Activated gamma-delta T cell (primary cell): ENCODE measurements around the gene SH2B3.

Experiments used
- DNase-seq: peaks from one replicate; lab custom pipeline; 2025; lab: John Stamatoyannopoulos, UW

SH2B3 gene

DNA sequence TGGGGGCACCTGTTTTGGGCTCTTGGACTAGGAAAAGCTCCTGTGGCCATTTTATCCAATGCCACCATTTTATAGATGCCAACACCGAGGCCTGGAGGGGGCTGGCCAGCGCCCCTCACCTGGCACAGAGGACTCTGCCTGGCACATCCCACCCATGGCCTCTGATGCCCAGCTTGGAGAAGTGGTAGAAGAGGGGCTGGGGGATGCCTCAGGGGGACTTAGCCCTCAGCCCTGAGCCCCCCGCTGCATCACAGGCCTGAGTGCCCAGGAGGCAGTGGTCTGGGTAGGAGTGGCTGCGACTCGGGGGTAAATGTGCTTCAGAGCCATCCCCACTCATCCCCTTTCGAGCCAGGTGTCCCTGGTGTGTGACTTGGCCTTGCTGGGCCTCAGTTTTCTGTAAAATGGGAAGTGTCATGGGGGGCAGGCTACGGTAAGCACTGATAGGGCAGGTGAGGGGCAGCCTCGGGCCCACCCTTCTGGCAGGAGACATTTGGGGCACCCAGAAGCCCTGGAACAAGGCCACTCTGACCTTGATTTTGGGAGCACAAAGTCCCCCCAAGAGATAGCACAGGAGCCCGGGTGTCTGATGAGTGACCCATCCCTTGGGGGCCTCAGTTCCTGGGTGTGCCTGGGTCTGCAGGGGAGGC, 22.5 kb downstream of the SH2B3 start:
- no peak for DNase-seq

DNA sequence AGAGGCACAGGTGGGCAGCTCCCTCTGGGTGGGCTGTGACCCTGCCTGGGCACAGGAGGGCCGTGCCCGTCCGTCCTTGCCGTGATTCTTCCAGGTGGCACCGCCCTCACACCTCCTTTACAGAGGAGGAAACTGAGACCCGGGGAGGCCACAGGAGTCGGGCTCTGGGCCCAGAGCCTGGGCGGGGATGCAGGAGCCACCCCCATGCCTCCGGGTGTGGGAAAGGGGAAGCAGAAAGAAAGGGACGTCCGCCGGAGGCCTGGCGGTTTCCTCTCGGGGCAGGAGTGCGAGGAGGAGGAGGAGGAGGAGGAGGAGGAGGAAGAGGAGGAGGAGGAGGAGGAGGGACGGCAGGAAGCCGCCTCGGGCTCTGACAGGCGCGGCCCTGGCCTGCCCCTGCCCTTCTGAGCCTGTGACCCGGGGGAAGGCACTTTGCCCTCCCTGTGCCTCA, 23.0 kb downstream of the SH2B3 start:
- no peak for DNase-seq

- DNase-seq = peak; percentile 57
Observed at GRCh38 chr12:111429828-111430432, 24.2 kb downstream of the SH2B3 start.

- DNase-seq = peak; percentile 50
Observed at GRCh38 chr12:111430433-111431353, 25.0 kb downstream of the SH2B3 start.

DNA sequence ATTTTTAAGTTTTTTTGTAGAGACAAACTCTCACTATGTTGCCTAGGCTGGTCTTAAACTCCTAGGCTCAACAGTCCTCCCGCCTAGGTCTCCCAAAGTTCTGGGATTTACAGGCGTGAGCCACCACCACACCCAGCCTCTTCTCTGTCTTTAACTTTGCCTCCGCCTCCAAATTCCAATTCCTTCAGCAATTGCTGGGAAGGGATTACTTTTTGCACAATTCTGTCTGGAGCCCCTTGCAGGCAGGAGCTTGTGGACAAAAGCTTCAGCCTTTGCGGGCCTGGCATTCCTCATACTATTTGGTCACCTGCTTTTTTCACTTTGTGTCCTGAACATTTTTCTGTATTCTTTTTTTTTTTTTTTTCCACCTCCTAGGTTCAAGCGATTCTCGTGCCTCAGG, 26.0 kb downstream of the SH2B3 start:
- DNase-seq = no peak

- no peak for DNase-seq
Observed at GRCh38 chr12:111434049-111434448, 28.3 kb downstream of the SH2B3 start.

DNA sequence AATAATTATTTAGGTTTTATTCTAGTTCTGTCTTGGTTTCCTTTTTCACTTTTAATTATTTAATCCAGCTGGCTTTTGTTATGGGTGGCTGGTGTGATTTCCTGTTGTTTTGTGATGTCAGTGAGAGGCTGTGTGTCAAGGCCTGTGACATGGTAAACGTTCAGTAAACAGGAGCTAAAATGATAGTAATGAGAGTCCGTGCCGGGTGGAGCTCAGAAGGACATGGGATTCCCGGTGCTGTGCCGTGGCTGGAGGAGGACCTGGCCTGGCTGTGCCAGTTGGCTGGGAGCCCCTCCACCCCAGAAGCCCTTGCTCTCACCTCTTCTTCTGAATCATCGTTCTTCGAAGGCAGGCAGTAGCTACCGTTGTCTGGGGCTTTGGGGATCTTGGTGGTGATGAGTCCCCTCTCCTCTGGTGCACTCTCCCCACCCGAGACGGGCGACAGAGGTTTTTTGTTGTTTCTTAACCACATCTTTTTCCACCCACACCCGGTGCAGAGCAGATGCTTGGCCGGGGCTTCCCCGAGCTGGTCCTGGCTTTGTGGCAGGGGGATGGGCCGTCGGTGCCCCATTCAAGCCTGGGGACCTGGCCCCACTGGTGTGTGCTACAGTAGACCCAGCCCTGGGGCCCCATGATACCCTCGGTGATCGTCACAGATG, 29.1 kb downstream of the SH2B3 start:
- peak; percentile 70 for DNase-seq

DNA sequence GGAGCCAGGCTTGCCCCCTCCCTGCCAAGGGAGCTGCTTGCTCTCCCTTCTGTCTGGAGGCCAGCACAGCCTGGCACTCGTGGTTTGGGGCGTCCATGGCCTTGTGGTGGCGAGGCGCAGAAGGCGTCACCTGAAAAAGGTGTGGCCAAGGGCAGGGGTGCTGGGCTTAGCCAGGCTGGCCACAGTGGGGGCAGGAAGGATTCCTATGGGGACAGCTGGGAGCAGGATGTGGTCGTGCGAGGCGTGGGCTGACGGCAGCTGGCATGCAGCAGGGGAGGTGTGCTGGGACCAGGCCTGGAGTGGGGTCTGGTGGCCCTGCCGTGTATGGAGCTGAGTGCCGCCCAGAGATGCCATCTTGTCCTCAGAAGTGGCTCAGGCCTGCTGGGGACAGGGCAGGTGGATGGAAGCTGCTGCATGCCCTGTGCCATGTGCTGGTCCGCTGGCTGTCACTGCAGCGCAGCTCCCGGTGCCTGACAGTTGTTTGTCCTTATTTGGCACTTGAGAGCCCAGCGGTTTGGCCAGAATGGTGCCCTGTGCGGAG, 30.0 kb downstream of the SH2B3 start:
- peak; percentile 36 for DNase-seq

GRCh38 chr12:111436266-111436665, 30.5 kb downstream of the SH2B3 start:
- DNase-seq = no peak

- DNase-seq = no peak
Observed at GRCh38 chr12:111436811-111437210, 31.1 kb downstream of the SH2B3 start.

DNA sequence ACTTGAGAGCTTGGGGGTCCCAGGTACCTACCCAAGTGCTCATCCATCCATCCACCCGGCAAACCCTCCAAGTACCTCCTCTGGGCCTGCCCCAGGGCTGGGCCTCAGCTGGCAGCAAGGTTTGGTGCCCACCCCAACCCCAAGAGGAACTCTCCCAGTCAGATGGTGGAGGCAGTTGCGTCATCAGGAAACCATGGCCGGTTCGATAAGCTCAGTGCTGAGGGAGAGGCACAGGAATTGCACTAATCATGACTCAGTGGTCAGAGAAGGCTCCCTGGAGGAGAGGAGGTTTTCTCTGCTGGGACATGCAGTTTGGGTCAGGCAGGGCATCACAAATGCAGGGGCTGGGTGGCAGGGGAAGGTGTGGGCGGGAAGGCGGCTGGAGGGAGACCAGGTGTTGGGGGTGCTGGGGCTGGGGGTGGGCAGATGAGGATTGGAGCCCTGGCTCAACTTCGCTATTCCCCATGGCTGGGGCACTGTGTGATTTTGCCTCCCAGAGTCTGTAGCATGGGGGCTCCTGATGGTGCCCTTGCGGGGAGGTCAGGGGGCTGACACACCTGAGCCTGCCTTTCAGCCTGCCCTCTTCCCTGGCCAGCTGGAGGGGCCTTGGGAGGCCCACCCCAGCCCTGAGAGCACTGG, 32.2 kb downstream of the SH2B3 start:
- no peak for DNase-seq

GRCh38 chr12:111438481-111438880, 32.8 kb downstream of the SH2B3 start:
- peak; percentile 70 for DNase-seq

DNA sequence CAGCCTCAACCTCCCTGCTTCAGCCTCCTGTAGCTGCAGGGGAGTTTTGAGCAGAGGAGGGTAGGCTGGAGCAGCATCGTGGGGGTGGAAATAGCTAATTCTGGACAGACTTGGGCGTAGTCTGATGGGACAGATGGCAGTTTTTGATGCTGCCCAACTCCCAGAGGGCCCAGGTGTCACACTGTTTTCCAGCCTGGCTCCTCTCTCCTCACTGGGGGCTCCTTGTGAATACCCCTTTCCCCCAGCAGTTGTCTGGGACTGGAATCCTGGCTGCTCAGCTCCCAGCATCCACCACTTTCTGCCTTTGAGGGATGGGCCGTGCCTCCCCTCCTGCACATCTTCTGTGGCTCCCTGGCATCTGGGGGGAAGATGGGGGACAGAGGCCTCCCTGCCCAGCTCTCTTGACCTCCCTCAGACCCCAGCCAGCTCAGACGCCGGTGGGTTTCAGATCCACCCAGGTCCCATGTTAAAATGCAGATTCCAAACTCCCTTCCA, 34.0 kb downstream of the SH2B3 start:
- DNase-seq = no peak

GRCh38 chr12:111440152-111440551, 34.4 kb downstream of the SH2B3 start:
- no peak for DNase-seq

DNA sequence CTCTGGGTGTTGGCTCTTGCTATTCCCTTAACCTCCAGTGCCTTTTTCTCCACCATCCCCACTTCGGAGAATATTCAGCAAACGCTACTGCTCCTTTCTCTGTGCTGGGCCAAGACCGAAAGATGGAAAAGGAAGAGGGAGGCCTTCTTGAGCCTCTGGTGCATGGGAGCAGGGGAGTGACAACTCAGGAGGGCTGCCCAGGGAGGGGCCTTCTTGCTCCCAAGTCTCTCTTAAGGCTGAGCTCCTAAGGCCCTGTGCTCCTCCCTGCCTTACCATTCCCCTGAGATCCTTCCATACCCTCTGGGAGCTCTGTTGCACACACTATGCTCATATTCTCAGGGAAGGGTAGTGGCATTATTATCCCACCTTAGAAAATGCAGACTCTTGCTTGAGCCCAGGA, 34.9 kb downstream of the SH2B3 start:
- no peak for DNase-seq

GRCh38 chr12:111441107-111441928, 35.6 kb downstream of the SH2B3 start:
- DNase-seq = no peak

DNA sequence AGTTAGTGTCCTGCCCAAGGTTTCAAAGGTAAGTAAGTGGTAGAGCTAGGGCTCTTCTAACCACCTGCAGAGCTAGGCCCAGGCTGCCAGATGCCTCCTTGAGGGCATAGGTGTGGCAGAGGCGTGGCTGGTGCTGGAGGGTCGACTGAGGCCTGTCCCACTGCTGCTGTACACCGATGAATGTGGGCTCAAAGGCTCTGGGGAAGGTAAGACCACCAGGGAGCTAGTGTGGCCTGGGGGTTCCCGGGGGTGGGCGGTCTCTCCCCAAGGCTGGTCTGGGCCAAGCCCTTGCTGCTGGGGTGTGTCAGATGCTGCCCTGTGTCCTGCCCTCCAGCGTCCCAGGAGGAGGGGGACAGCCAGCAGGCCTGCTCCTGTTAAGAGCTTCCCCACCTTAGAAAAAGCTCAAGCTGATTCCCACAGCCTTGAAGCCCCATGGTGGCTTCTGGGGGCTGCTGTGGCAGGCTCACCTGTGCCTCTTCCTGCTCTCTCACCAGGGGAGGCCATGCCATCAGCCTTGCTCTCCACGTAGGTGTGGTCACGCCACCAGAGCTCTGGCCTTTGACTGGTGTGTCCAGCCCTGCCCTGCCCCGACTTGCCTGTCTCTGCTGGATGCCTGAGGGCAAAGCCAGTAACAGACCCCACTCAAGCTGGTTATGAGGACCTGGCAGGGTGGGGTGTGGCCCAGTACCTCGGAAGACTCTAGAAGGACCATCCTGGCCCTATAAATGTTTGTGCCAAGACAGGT, 36.8 kb downstream of the SH2B3 start:
- no peak for DNase-seq

DNA sequence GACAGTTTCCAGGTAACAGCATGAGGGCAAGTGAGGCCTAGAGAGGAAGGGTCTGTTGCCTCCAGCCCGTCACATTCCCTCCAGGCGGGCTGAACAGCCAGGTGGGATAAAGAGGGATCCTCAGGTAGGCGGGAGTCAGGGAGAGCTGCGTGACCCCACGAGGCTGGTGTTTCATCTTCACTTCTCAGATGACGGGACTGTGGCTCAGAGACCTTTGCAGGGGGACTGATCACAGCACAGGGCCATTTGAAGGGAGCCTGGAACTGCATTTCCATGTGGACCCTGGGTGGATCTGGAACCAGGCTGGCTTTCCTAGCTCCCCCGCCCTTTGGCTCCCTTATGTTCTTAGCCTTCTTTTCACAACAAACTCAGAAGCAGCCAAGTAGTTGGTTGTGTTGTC, 37.4 kb downstream of the SH2B3 start:
- no peak for DNase-seq

DNA sequence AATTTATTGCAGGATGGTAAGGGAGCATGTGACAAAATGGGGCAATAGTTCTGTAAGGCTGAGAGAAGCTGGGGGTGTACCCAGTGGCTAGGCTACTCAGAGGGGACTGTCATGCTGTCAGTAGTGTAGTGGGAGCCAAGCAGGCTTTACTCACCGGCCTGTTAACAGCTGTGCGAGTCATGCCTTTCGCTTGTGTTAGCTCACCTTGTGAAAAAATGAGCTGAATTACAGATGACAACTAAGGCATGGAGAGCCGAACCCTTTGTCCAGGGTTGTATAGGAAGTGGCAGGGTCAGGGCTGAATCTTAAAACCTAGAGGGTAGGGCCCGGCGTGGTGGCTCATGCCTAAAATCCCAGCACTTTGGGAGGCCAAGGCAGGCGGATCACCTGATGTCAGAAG, 37.9 kb downstream of the SH2B3 start:
- DNase-seq = no peak
